ENCODE data around the gene POLD1. TPM values are rescaled to one million over a fixed set of nuclear protein-coding genes. Genes with fewer than 3 reads are reported as not detected.

POLD1 gene
- total RNA-seq, 1 donor from 2014 or later = 141 TPM

DNA sequence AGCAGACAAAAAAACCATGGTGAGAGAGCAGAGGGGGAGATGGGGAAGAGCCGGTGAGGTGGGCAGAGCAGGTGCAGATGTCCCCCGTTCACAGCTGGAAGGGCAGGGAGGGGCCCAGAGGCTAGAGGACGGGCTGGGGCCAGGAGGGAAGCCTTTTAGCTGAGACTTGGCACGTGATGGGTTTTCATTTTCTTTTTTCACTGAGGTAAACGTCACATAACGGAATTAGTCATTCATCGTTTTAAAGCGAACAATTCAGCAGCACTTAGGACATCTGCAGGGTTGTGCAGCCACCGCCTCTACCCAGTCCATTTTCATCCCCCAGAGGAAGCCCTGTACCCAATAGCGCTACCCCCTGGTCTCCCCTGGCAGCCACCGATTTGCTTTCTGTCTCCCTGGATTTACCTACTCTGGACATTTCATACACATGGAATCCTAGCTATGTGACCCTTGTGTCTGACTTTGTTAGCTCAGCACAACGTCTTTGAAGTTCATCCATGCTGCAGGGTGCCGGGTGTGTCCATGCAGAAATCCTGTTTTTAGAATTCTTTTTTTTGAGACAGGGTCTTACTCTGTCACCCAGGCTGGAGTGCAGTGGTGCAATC lies 76.1 kb downstream of the POLD1 start:
- intact Hi-C loops (cut with micrococcal nuclease) = no loop called here

DNA sequence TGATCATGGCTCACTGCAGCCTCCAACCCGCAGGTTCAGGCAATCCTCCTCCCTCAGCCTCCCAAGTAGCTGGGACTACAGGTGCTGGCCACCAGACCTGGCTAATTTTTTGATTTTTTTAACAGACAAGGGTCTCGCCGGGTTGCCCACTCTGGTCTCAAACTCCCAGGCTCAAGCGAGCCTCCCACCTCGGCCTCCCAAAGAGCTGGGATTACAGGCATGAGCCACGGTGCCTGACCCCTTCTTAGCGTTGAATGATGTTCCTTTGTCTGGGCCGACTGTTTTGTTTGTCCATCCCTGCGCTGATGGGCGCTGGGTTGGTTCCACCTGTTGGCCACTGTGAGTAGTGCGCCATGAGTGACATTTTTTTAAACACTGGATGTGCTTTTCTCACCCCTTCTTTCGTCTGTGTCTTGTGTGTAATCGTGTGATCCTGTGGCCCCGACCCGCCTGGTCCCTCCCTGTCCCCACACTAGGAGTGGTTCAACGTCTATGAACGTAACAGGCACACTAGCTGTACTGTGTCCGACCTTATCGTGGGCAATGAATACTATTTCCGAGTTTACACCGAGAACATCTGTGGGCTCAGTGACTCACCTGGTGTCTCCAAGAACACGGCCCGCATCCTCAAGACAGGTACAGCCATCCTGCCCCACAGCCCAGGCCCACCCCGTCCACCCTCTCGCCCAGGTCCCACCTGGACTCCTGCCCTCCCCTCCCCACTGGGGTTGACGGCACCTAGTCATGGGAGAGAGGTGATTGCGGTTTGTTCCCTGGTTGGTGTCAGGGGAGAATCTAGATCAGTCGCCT lies 77.1 kb downstream of the POLD1 start:
- intact Hi-C loops (cut with micrococcal nuclease) = loop anchor here (1.0 kb wide), 2 partner anchors 93 to 104 kb away; no protein-coding TSS in a partner anchor

DNA sequence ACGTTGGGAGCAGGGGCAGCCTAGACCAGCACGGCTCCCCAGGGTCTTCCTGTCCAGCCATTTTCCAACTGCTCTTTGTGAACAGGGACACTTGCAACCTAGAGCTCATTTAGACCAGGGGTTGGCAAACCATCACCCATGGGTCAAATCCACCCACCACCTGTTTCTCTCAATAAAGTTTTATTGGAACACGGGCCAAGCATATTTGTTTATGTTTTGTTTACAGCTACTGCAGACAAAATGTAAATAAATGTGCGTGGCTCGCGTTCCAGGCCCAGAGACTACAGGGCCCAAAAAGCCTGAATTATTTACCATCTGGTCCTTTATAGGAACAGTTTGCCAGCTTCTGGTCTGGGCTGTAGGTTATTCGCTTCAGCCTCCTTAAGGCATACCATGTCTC lies 78.8 kb downstream of the POLD1 start:
- intact Hi-C loops (cut with micrococcal nuclease) = no loop called here

DNA sequence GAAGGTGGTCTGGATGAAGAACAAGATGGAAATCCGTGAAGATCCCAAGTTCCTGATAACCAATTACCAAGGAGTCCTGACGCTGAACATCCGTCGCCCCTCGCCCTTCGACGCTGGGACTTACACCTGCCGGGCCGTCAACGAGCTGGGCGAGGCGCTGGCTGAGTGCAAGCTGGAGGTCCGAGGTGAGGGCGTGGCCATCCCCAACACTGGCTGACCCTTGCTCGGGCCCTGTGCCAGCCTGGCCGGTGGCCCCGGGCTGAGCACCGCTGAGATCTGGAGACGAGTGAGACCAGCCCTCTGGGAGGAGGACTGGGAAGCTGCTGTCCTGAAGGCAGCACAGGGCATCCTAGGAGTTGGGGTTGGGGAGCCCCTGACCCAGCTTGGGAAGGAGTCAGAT lies 80.2 kb downstream of the POLD1 start:
- intact Hi-C loops (cut with micrococcal nuclease) = no loop called here

DNA sequence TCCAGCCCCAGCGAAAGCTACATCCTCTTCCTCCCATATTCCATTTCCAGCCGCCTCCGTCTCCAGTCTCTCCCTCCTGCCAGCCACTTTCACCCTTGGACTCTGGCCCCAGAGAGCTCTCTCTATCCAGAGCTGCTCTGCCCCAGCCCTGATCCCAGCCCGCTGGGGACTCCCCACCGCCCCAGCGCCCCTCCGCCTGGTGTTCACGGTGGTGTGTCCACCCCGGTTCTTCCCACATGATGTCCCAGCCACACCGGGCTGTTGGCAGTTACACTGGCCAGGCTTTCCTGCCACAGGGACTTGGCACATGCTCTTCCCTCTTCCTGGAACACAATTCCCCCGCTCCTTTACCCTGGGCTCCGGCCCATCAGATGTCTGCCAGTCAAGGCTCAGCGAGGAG lies 80.9 kb downstream of the POLD1 start:
- intact Hi-C loops (cut with micrococcal nuclease) = no loop called here

DNA sequence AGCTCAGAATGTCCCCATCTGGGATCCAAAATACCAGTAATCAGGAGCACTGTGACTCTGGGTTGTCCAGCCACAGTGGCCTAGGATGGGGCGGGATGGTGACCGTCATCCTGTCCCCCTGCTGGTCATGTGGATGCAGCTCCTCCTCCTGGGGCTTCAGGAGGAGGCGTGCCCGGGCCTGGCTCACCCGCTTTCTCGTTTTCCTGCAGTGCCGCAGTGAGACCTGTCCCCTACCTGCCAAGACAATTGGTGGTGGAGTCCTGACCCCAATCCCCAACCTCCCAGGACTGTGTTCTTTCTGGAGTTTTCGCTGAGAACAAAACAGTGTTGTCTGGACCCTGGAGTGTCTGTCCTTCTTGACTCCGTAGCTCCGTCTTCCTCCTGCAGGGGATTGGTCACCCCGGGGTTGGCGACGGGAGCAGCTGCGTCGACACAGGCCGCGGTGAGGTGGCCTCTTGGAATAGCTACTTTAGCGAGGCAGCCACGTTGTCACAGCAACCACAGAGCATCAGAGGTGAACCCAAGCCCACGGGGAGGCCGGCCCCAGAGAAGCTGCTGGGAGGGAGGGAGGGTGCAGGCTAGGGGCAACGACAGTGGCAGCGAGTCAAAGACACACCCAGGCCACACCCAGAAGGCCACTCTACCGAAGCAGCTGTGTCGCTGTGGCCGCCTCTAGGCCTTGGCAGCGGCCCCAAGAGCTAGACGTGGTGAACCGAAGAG lies 82.0 kb downstream of the POLD1 start:
- intact Hi-C loops (cut with micrococcal nuclease) = no loop called here

DNA sequence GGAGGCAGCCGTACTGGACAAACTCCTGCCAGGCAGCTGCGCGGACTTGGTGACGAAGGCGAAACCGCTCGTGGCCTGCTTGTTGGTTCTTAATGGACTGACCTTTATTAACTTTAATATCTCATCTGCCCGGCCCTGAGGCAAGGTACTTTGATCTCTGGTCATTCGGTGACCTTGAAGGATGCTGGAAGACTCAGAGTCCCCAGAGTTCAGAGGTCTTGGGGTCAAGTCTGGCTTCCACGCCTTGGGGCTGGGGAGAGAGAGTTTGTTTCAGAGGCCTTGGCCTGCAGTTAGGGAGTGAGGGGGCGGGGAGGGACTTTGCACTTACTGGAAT lies 82.5 kb downstream of the POLD1 start:
- intact Hi-C loops (cut with micrococcal nuclease) = no loop called here

DNA sequence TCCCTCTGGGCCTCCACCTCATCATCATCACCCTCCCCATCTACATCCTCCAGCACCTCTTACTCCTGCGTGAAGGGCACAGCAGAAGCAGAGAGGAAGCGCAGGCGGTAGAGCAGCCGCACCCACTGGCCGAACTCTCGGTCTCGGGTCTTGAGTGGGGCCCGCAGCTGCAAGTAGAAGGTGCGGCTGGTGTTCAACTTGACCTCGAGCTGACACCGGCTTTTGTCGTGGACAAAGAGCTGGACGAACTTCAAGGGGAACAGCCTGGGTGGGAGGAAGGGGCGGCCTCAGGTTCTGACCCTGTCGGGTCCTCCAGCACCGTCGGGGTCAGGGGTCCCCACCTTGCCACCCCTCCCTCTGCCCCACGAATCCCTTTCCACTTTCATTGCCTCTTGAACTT lies 83.4 kb downstream of the POLD1 start:
- intact Hi-C loops (cut with micrococcal nuclease) = no loop called here

Other genes starting within 250 kb of the POLD1 start
- gene IZUMO2, start 221.1 kb upstream of the POLD1 start, total RNA-seq = not detected in 2 replicates
- gene MYH14, start 180.7 kb upstream of the POLD1 start, total RNA-seq = not detected in 2 replicates
- 9.4 and 9.5 TPM in 2 replicates for gene KCNC3, start 55.0 kb upstream of the POLD1 start, total RNA-seq
- 2.0 and 2.2 TPM in 2 replicates for gene NAPSA, start 18.7 kb upstream of the POLD1 start, total RNA-seq
- 63.5 and 64.3 TPM in 2 replicates for gene NR1H2, start 7.9 kb upstream of the POLD1 start, total RNA-seq
- 0.68 and 0.91 TPM in 2 replicates for gene SPIB, start 34.6 kb downstream of the POLD1 start, total RNA-seq
- 0.07 and 0.36 TPM in 2 replicates for gene MYBPC2, start 48.5 kb downstream of the POLD1 start, total RNA-seq
- gene EMC10, start 92.2 kb downstream of the POLD1 start, total RNA-seq = 68.3 and 70.8 TPM in 2 replicates
- gene GARIN5A, start 92.5 kb downstream of the POLD1 start, total RNA-seq = 0.23 and 0.36 TPM in 2 replicates
- gene JOSD2, start 126.8 kb downstream of the POLD1 start, total RNA-seq = 32.4 and 34.0 TPM in 2 replicates
- not detected in 2 replicates for gene ASPDH, start 129.6 kb downstream of the POLD1 start, total RNA-seq
- gene LRRC4B, start 184.1 kb downstream of the POLD1 start, total RNA-seq = not detected in 2 replicates